NCI-H226 (cell line): ENCODE results near the gene TMEM187.

Source experiments
- DNase-seq: peaks from one replicate; pipeline ENCODE4 v3.0.0-alpha.2; 2015

Gene TMEM187

GRCh38 chrX:154006947-154007346 is 34.4 kb downstream of the TMEM187 start:
- no peak for DNase-seq

- DNase-seq: no peak
Observed at GRCh38 chrX:154008521-154008920, 36.0 kb downstream of the TMEM187 start.

GRCh38 chrX:154010330-154011087 is 38.0 kb downstream of the TMEM187 start:
- no peak for DNase-seq

DNA sequence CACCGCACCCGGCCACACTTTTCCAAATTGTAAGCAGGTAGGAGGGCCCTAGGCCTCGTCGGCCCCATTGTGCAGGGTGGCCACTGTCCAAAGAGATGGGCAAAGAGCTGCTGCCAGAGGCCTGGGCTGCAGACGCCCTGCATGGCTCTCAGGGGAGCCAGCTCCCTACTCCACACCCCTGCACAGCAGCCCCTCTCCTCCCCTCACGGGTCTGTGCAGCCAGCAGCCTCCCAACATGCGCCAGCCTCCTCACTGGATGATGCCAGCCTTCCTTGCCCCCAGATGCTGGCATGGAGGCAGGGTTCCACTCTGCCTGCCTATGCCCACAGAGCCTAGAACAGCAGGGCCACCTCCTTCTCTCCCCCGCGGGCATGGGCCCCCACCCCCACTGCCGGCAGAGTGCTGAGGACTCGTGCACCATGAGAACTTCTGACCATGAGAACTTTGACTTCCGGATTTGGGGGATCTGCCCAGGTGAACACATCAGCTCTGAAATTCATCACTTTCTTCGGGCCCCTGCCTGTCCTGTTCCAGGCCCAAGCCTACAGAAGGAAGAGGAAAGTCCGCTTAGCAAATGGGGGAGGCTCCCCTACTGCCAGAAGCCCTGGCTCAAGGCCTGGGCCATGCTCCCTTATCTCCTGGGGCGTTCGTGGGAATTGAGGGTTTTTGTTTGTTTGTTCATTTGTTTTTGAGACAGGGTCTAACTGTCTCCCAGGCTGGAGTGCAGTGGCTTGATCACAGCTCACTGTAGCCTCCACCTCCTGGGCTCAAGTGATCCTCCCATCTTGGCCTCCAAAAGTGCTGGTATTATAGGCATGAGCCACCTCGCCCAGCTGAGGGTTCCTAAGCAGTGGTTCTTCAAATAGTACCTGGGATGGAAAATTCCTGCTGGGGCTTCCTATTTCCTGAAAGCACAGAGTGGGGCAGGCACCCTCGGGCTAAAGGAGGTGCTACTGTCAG is 39.1 kb downstream of the TMEM187 start:
- DNase-seq: no peak

GRCh38 chrX:154012336-154012991 is 39.9 kb downstream of the TMEM187 start:
- no peak for DNase-seq

GRCh38 chrX:154013001-154013421 is 40.5 kb downstream of the TMEM187 start:
- no peak for DNase-seq

GRCh38 chrX:154013614-154014360 is 41.2 kb downstream of the TMEM187 start:
- no peak for DNase-seq

DNA sequence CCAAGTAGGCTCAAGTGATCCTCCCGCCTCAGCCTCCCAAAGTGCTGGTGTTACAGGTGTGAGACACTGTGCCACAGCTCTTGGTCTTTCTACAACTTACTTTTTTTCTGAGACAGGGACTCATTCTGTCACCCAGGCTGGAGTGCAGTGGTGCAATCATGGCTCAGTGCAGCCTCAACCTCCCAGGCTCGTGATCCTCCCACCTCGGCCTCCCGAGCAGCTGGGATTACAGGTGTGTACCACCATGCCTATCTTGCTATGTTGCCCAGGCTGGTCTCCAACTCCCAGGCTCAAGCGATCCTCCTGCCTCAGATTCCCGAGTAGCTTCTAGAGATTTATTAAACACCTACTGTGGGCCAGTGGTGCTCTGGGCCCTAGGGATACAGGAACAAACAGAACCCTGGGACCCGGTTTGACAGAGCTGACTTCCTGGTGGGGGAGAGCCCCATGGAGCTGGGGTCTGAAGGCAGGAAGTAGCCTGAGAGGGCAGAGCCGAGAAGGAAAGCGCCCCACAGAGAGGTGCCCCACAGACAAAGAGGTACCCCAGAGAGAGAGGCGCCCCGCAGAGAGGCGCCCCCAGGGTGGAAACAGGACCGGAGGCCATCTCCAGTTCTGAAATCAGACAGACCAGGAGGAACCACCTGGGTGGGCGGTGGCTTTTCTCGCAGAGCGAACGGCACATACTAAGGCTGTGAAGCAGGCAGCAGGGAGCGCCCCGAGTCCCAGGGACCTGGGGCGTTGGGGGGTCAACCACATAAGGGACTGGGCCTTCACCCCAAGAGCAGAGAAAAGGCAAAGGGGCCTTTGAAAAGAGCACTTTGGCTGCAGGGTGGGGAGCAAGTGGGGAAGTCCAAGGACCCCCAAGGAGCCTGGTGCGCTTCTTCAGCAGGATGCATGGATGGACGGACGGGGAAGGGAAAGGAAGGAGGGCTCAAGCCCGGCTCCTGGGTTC is 42.2 kb downstream of the TMEM187 start:
- no peak for DNase-seq

DNA sequence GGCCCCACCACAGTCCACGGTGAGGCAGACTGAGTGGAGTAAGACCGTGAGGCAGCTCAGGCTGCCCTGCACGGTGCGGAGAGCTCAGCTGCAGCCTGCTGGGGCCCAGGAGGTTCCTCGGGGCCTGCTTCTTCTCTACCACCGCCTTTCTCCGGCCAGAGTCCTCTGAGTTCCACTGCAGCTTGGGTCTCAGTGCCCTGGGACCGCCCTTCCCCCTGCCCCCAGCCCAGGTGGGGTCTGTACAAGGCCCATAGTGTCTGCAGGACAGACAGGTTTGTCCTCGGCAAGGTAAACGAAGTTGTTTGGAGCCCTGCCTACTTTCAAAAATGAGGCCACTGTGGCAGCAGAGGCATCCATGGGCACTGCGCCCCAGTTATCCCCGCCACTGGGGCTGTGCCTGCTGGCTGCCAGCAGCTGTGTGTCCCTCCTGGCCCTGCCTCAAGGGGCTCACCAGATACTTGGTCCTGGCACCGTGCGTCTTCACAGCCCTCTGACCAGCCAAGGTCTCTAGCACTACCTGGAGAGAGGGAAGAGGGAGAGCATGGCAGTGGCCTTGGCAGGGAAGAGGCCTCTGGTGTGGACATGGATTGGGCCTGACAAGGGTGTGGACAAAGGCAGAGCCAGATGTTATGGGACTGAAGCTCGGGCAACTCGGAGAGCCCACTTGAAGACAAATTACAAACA is 43.2 kb downstream of the TMEM187 start:
- DNase-seq: no peak

- no peak for DNase-seq
Observed at GRCh38 chrX:154016366-154017076, 44.0 kb downstream of the TMEM187 start.

DNA sequence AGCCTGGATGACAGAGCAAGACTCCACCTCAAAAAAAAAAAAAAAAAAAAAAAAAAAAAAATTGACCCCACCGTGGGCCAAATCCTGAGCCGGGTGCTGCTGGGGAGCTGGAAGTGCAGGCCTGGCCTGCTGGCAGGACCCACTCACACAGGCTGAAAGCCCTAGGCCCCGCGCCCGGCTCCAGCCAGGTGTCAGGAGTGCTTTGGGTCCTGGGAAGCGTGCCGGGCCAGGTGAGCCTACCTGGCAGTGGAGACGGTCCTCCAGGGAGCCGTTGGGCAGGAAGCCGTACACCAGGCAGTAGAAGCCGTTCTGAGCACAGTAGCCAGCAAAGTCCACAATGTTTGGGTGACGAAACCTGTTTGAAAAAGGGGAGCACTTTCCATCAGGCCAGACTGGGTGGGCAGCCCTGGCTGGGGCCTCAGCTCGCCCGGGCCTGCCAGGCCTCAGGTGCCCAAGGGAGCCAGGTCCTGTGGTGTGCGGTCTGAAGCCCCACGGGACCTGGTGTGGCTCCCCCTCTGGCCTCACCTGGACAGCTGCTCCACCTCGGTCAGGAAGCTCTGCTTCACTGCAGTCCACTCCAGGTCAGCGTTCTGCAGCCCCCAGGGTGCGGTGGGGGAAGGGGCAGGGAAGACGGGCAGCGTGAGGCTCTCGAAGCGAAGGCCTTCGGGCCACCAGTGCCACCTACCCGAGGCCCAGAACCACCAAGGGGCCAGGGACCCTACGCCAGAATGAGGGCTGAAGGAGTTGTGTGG is 45.4 kb downstream of the TMEM187 start:
- no peak for DNase-seq

DNA sequence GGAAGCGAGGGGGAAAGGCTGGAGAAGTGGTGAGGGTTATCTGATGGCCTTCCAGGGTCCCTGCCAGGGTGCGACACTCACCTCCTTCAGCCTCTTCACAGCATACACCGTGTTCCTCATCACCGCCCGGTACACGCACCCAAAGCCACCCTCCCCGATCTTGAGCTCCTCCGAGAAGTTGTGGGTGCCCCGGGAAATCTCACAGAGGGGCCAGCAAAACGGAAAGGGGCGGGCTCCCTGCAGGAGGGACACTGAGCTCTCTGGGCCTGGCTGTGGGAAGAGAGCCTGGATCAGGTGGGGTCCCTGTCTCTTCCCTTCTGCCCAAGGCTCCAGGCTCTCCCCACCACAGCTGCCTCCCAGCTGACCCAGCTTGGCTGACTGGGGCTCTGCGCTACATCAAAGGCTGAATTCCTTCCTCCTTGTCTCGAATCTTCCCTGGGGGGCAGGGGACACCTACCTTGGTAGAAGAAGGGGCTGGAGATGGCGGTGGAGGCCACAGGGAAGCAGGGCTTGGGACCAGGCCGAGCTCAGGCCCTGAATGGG is 46.0 kb downstream of the TMEM187 start:
- no peak for DNase-seq

DNA sequence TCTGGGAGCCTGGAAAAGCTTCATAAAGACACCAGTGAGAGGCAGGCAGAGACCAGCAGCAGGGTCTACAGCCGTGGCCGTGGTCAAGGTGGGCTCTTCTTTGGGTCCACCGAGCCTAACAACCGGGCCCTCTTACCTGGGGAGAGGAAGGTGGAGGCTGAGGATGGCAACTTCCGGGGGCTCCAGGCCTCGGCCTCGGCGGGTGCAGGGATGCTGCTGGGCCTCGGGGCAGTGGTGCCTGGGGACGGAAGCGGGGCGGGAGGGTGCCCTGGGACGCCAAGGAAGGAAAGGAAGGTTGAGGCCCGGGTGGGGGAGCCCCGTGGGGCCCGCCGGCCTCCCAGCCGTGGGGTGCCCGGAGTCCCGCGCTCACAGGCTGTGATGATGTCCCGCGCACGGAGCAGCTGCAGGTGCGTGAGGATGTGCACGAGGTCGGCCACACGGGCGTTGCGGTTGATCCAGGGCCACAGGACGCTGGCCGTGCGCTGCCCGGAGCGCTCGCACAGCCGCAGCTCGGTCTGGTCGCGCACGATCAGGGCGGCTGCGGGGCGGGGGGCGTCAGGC is 46.6 kb downstream of the TMEM187 start:
- no peak for DNase-seq

GRCh38 chrX:154019633-154020528 is 47.3 kb downstream of the TMEM187 start, which contains the start of gene IRAK1:
Gene IRAK1, minus strand, starts transcription at chrX:154019902. Its CDS starts 90 bp downstream, at chrX:154019812.
- peak; percentile 57 for DNase-seq

GRCh38 chrX:154020536-154021115 is 48.1 kb downstream of the TMEM187 start:
- DNase-seq: no peak

GRCh38 chrX:154021131-154021611 is 48.6 kb downstream of the TMEM187 start:
- no peak for DNase-seq

- DNase-seq: no peak
Observed at GRCh38 chrX:154022108-154022507, 49.6 kb downstream of the TMEM187 start.
